GM10266 (cell line): ENCODE data around the gene WDR20.
"Not testable (repeated sequence)": the region's sequence is repeated elsewhere in the genome, so short reads cannot be mapped to it uniquely, and the experiment has no call there.

ENCODE experiments used
- DNase-seq: peaks from one replicate; pipeline ENCODE4 v3.0.0; 2012; ENCODE audit errors: extremely low spot score
- CTCF ChIP-seq: IDR thresholded peaks from 2 replicates; pipeline ENCODE4 v1.5.1; 2012; ENCODE audit warnings: mild to moderate bottlenecking, low read depth; ENCODE audit not compliant: control insufficient read depth, insufficient read depth; ENCODE audit errors: missing control alignments

The WDR20 gene

GRCh38 chr14:102096569-102097188 lies 43.0 kb upstream of the WDR20 start:
- TF ChIP-seq CTCF: peak; percentile 81
- peak; percentile 61 for DNase-seq

GRCh38 chr14:102097441-102098135 lies 42.1 kb upstream of the WDR20 start:
- no peak for DNase-seq
- no peak for TF ChIP-seq CTCF

- TF ChIP-seq CTCF: no peak
- no peak for DNase-seq
Measured at GRCh38 chr14:102103062-102103695, 36.5 kb upstream of the WDR20 start.

- no peak for DNase-seq
- TF ChIP-seq CTCF: no peak
Measured at GRCh38 chr14:102105369-102105768, 34.3 kb upstream of the WDR20 start.

GRCh38 chr14:102109332-102109731 lies 30.4 kb upstream of the WDR20 start:
- DNase-seq: not testable (repeated sequence)

GRCh38 chr14:102111101-102111500 lies 28.6 kb upstream of the WDR20 start:
- no peak for DNase-seq
- TF ChIP-seq CTCF: no peak

GRCh38 chr14:102116361-102117180 lies 23.1 kb upstream of the WDR20 start:
- no peak for TF ChIP-seq CTCF
- DNase-seq: no peak
